HG02938 (cell line): Measurements from ENCODE around the gene COL4A6.

Source experiments
- ATAC-seq: cut with Tn5 transposase; IDR thresholded peaks from one replicate; pipeline ENCODE4 v1.9.1; 2021; ENCODE audit warnings: mild to moderate bottlenecking, moderate library complexity; ENCODE audit not compliant: unreplicated experiment

The COL4A6 gene

GRCh38 chrX:108117988-108118387 is 320.2 kb downstream of the COL4A6 start:
- no peak for ATAC-seq

- no peak for ATAC-seq
Measured at GRCh38 chrX:108114541-108114940, 323.7 kb downstream of the COL4A6 start.
